LoVo (cell line): ENCODE results near the gene ME3.
"Not testable (repeated sequence)": the region's sequence is repeated elsewhere in the genome, so short reads cannot be mapped to it uniquely, and the experiment has no call there.

ENCODE experiments used
- DNase-seq: peaks from one replicate; pipeline ENCODE4 v3.0.0-alpha.2; 2016; ENCODE audit warnings: low spot score

Gene ME3

GRCh38 chr11:86620891-86621521 lies 51.4 kb downstream of the ME3 start:
- no peak for DNase-seq

GRCh38 chr11:86619428-86619827 lies 53.0 kb downstream of the ME3 start:
- not testable (repeated sequence) for DNase-seq

GRCh38 chr11:86617502-86617901 lies 54.9 kb downstream of the ME3 start:
- no peak for DNase-seq

- no peak for DNase-seq
These were observed 56.9 kb downstream of the ME3 start for GRCh38 chr11:86615487-86615886.

- no peak for DNase-seq
These were observed 61.7 kb downstream of the ME3 start for GRCh38 chr11:86610559-86611341.

GRCh38 chr11:86608251-86608799 lies 64.1 kb downstream of the ME3 start:
- DNase-seq, result peak; percentile 75

- DNase-seq, result no peak
These were observed 65.5 kb downstream of the ME3 start for GRCh38 chr11:86606836-86607481.

- no peak for DNase-seq
These were observed 66.1 kb downstream of the ME3 start for GRCh38 chr11:86606270-86606835.

- DNase-seq, result no peak
These were observed 75.4 kb downstream of the ME3 start for GRCh38 chr11:86596861-86597586.

- no peak for DNase-seq
These were observed 76.5 kb downstream of the ME3 start for GRCh38 chr11:86595955-86596354.

- no peak for DNase-seq
These were observed 77.0 kb downstream of the ME3 start for GRCh38 chr11:86595451-86595850.

GRCh38 chr11:86594746-86595145 lies 77.7 kb downstream of the ME3 start:
- no peak for DNase-seq

- no peak for DNase-seq
These were observed 78.6 kb downstream of the ME3 start for GRCh38 chr11:86593833-86594232.

GRCh38 chr11:86592659-86593451 lies 79.6 kb downstream of the ME3 start:
- DNase-seq, result peak; percentile 94

- DNase-seq, result no peak
These were observed 80.3 kb downstream of the ME3 start for GRCh38 chr11:86592047-86592591.

- DNase-seq, result no peak
These were observed 80.8 kb downstream of the ME3 start for GRCh38 chr11:86591631-86592030.

GRCh38 chr11:86589856-86590589 lies 82.4 kb downstream of the ME3 start:
- no peak for DNase-seq

- no peak for DNase-seq
These were observed 83.2 kb downstream of the ME3 start for GRCh38 chr11:86589204-86589603.

- no peak for DNase-seq
These were observed 83.8 kb downstream of the ME3 start for GRCh38 chr11:86588566-86589090.
